Transverse colon (tissue), 4 donors: ENCODE results near the gene HSPA14.

Experiments used
- CTCF ChIP-seq, 5 experiments: fragments of 200-600 bp in 3 of 5; fragments of 450-650 bp in 2 of 5; sonication (generic) in 3 of 5; IDR thresholded peaks; 1 replicate in 2 of 5; 2 replicates in 3 of 5; pipeline ENCODE4 v1.5.1; 2016 to 2017; ENCODE audit warnings: antibody characterized with exemption in 5 of 5, inconsistent platforms in 3 of 5, mild to moderate bottlenecking in 2 of 5, moderate library complexity in 1 of 5
- EP300 ChIP-seq: sonication (generic); formaldehyde crosslinking; IDR thresholded peaks from one replicate; pipeline ENCODE4 v1.6.1; 2017; ENCODE audit warnings: antibody characterized with exemption, low read depth
- POLR2A ChIP-seq: fragments of 450-650 bp; IDR thresholded peaks from one replicate; pipeline ENCODE4 v1.6.1; 2016; ENCODE audit warnings: antibody characterized with exemption, mild to moderate bottlenecking, moderate library complexity
- POLR2AphosphoS5 ChIP-seq, 3 donors: sonication (generic); formaldehyde crosslinking; IDR thresholded peaks; one replicate each; pipeline ENCODE4 v1.6.1; 2016; ENCODE audit warnings: antibody characterized with exemption in 3 of 3

GRCh38 chr10:14858338-14858960 lies 20.3 kb downstream of the HSPA14 start:
- no peak for TF ChIP-seq CTCF (IDR thresholded peaks at IDR 0.05)
- TF ChIP-seq POLR2A, result no peak
- no peak for TF ChIP-seq POLR2AphosphoS5 (IDR thresholded peaks at IDR 0.05)
- TF ChIP-seq EP300, result no peak
